Calu3 (cell line): Measurements from ENCODE around the gene CNEP1R1. TPM values are rescaled to one million over a fixed set of nuclear protein-coding genes. Genes with fewer than 3 reads are reported as not detected.

Source experiments
- BruUV-seq: library from RNA; stranded (reverse); fragments of 400-500 nt; replicated peaks from 2 replicates; lab custom pipeline; 2021; lab: Mats Ljungman, UMichigan
- CTCF ChIA-PET: fragments of 300-600 bp; sonication (Branson Sonifier 250); formaldehyde crosslinking; loops from one replicate; lab custom pipeline; 2022; ENCODE audit warnings: antibody characterized with exemption; lab: Charles Lee
- DNase-seq: peaks from one replicate; pipeline ENCODE4 v3.0.0; 2022
- H3K27ac Mint-ChIP-seq: one replicate; pipeline ENCODE4 v1.8.0; 2022; ENCODE audit warnings: mixed read lengths; ENCODE audit not compliant: unreplicated experiment
- H3K27me3 Mint-ChIP-seq: one replicate; pipeline ENCODE4 v1.8.0; 2022; ENCODE audit warnings: mixed read lengths; ENCODE audit not compliant: unreplicated experiment
- H3K36me3 Mint-ChIP-seq: one replicate; pipeline ENCODE4 v1.8.0; 2022; ENCODE audit warnings: mild to moderate bottlenecking, moderate library complexity, mixed read lengths; ENCODE audit not compliant: insufficient read depth, unreplicated experiment
- H3K4me1 Mint-ChIP-seq: one replicate; pipeline ENCODE4 v1.8.0; 2022; ENCODE audit warnings: mild to moderate bottlenecking, low read depth, mixed read lengths; ENCODE audit not compliant: unreplicated experiment
- H3K4me3 Mint-ChIP-seq: one replicate; pipeline ENCODE4 v1.8.0; 2022; ENCODE audit warnings: mild to moderate bottlenecking, low read depth, moderate library complexity, mixed read lengths; ENCODE audit not compliant: unreplicated experiment
- H3K9me3 Mint-ChIP-seq: one replicate; pipeline ENCODE4 v1.8.0; 2022; ENCODE audit warnings: low read depth, mixed read lengths; ENCODE audit not compliant: unreplicated experiment
- CTCF ChIP-seq: fragments of 200-600 bp; IDR thresholded peaks from one replicate; pipeline ENCODE4 v1.8.0; 2022; ENCODE audit warnings: antibody characterized with exemption; ENCODE audit not compliant: unreplicated experiment
- intact Hi-C: fragments of 100-400 bp; cut with micrococcal nuclease; formaldehyde crosslinking; loops from one replicate; pipeline ENCODE4 v1.10.0; 2022; ENCODE audit not compliant: unreplicated experiment
- total RNA-seq: library from RNA; stranded (reverse); gene quantifications from 2 replicates; pipeline ENCODE4 v1.2.3, GENCODE V29; 2022

Gene CNEP1R1
- total RNA-seq, 1 experiment from 2014 or later = 21.8 TPM

- TSS peak; percentile 64 for BruUV-seq
- peaks cover 34% of the 10 kb centered on the region for H3K36me3 Mint-ChIP-seq
- no peak for DNase-seq
- H3K27me3 Mint-ChIP-seq = no peaks in the 10 kb centered on the region
- no peaks in the 10 kb centered on the region for H3K9me3 Mint-ChIP-seq
- TF ChIP-seq CTCF = no peak
- CTCF ChIA-PET = interaction anchor here (0.6 to 3.4 kb wide), 6 partner anchors 29 to 145 kb away, joined by 3 to 32 read pairs (median 5); partner anchors contain the start of gene CNEP1R1
- H3K4me3 Mint-ChIP-seq = peak overlapping the region; percentile 75
- H3K4me1 Mint-ChIP-seq = peaks cover 25% of the 10 kb centered on the region
- intact Hi-C loops = loop anchor here (5.0 kb wide), 1 partner anchor 147 kb away; no protein-coding TSS in a partner anchor
- H3K27ac Mint-ChIP-seq = peak overlapping the region; percentile 42
Observed at GRCh38 chr16:50065241-50065623, 40.2 kb downstream of the CNEP1R1 start.

DNA sequence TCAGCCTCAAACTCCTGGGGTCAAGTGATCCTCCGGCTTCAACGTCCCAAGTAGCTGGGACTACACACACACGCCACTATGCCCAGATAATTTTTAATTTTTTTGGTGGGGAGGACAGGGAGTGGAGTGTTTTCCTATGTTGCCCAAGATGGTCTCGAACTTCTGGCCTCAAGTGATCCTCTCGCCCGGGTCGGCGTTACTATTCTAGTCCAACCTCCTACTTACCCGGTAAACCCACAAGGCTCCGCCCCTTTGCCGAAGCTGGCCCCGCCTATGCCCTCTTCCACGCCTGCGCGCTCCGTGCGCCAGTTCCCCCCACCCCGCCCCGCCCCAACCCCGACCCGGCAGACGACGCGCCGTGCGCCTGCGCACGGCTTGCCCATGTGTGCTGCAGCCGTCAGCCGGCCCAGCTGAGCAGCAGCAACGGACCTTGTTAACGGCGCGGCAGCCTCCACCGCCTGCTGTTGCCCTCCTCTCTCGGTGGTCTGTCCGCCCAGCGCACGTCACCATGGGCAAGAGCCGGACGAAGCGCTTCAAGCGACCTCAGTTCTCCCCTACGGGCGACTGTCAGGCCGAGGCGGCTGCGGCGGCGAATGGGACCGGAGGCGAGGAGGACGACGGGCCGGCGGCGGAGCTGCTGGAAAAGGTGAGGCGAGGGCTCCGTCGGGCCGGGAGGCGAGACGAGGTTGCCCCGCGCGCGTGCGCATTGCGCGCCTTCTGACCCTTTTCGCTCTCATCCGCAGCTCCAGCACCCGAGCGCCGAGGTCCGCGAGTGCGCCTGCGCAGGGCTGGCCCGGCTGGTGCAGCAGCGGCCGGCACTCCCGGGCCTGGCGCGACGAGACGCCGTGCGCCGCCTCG, 40.8 kb downstream of the CNEP1R1 start, which contains the start of gene HEATR3:
Gene HEATR3, plus strand, starts transcription at position 347 of the 858 bp plus-strand sequence. Its CDS starts 162 bp downstream, at position 509.
- H3K4me3 Mint-ChIP-seq = peak within 1 kb of the TSS; percentile 75
- CTCF ChIA-PET = interaction anchor here (0.5 to 3.4 kb wide), 7 partner anchors 36 to 591 kb away, joined by 3 to 32 read pairs (median 4); partner anchors contain the start of gene CNEP1R1
- intact Hi-C loops = loop anchor here (2.0 to 5.0 kb wide), 2 partner anchors 41 to 146 kb away; partner anchors contain the start of gene CNEP1R1
- H3K36me3 Mint-ChIP-seq = peaks cover 39% of the 10 kb centered on the region
- peaks cover 25% of the 10 kb centered on the region for H3K4me1 Mint-ChIP-seq
- no TSS peak for BruUV-seq
- H3K27me3 Mint-ChIP-seq = no peaks in the 10 kb centered on the region
- peak; percentile 97 for DNase-seq
- no peak for TF ChIP-seq CTCF
- H3K27ac Mint-ChIP-seq = peak within 1 kb of the TSS; percentile 42
- no peaks in the 10 kb centered on the region for H3K9me3 Mint-ChIP-seq

GRCh38 chr16:50066482-50067289, 41.7 kb downstream of the CNEP1R1 start:
- H3K36me3 Mint-ChIP-seq = peaks cover 39% of the 10 kb centered on the region
- intact Hi-C loops = loop anchor here (2.0 to 5.0 kb wide), 2 partner anchors 42 to 146 kb away; partner anchors contain the start of gene CNEP1R1
- H3K4me3 Mint-ChIP-seq = peak overlapping the region; percentile 75
- H3K4me1 Mint-ChIP-seq = peaks cover 25% of the 10 kb centered on the region
- peak overlapping the region; percentile 7 for H3K27ac Mint-ChIP-seq
- no peak for TF ChIP-seq CTCF
- no peak for DNase-seq
- BruUV-seq = no TSS peak
- H3K27me3 Mint-ChIP-seq = no peaks in the 10 kb centered on the region
- no peaks in the 10 kb centered on the region for H3K9me3 Mint-ChIP-seq
- CTCF ChIA-PET = interaction anchor here (0.5 to 3.4 kb wide), 7 partner anchors 25 to 183 kb away, joined by 3 to 32 read pairs (median 6); partner anchors contain the start of gene CNEP1R1

GRCh38 chr16:50067290-50067853, 42.3 kb downstream of the CNEP1R1 start:
- no peaks in the 10 kb centered on the region for H3K9me3 Mint-ChIP-seq
- no TSS peak for BruUV-seq
- H3K36me3 Mint-ChIP-seq = peaks cover 40% of the 10 kb centered on the region
- DNase-seq = peak; percentile 14
- H3K4me3 Mint-ChIP-seq = peak overlapping the region; percentile 75
- H3K4me1 Mint-ChIP-seq = peaks cover 25% of the 10 kb centered on the region
- no peaks in the 10 kb centered on the region for H3K27me3 Mint-ChIP-seq
- intact Hi-C loops = loop anchor here (2.0 to 5.0 kb wide), 2 partner anchors 43 to 145 kb away; partner anchors contain the start of gene CNEP1R1
- CTCF ChIA-PET = interaction anchor here (0.7 to 3.4 kb wide), 5 partner anchors 24 to 143 kb away, joined by 3 to 32 read pairs (median 3); partner anchors contain the start of gene CNEP1R1
- peak overlapping the region; percentile 7 for H3K27ac Mint-ChIP-seq
- TF ChIP-seq CTCF = peak; percentile 29
